Measurements from ENCODE around the gene PRRG3. TPM values are rescaled to one million over a fixed set of nuclear protein-coding genes. Genes with fewer than 3 reads are reported as not detected.

PRRG3 gene
- total RNA-seq, 1 donor from 2014 or later: 2.0 TPM

- H3K27ac Mint-ChIP-seq (ENCODE audit: unreplicated experiment): no peak overlapping the region
- peaks cover 5% of the 10 kb centered on the region for H3K4me1 Mint-ChIP-seq (ENCODE audit: low read depth, unreplicated experiment)
- no peak overlapping the region for H3K4me3 Mint-ChIP-seq (ENCODE audit: unreplicated experiment)
- H3K9me3 Mint-ChIP-seq (ENCODE audit: unreplicated experiment): no peaks in the 10 kb centered on the region
- DNase-seq: no peak
- TF ChIP-seq CTCF (IDR thresholded peaks at IDR 0.05; ENCODE audit: partially characterized antibody, unreplicated experiment): no peak
- H3K36me3 Mint-ChIP-seq (ENCODE audit: unreplicated experiment): no peaks in the 10 kb centered on the region
- no peaks in the 10 kb centered on the region for H3K27me3 Mint-ChIP-seq (ENCODE audit: unreplicated experiment)
These were observed 8.2 kb downstream of the PRRG3 start for GRCh38 chrX:151703487-151703886.

GRCh38 chrX:151704041-151704663 is 8.9 kb downstream of the PRRG3 start:
- Mint-ChIP-seq H3K9me3 (ENCODE audit: unreplicated experiment) (no peaks in the 10 kb centered on the region), H3K27me3 (ENCODE audit: unreplicated experiment) (no peaks in the 10 kb centered on the region)
- no peak for TF ChIP-seq CTCF (IDR thresholded peaks at IDR 0.05; ENCODE audit: partially characterized antibody, unreplicated experiment)

GRCh38 chrX:151708821-151709220 is 13.6 kb downstream of the PRRG3 start:
- Mint-ChIP-seq H3K27me3 (ENCODE audit: unreplicated experiment) (no peaks in the 10 kb centered on the region), H3K4me3 (ENCODE audit: unreplicated experiment) (no peak overlapping the region), H3K36me3 (ENCODE audit: unreplicated experiment) (no peaks in the 10 kb centered on the region), H3K4me1 (ENCODE audit: low read depth, unreplicated experiment) (peaks cover 7% of the 10 kb centered on the region), H3K9me3 (ENCODE audit: unreplicated experiment) (no peaks in the 10 kb centered on the region), H3K27ac (ENCODE audit: unreplicated experiment) (no peak overlapping the region)
- DNase-seq: no peak
- TF ChIP-seq CTCF (IDR thresholded peaks at IDR 0.05; ENCODE audit: partially characterized antibody, unreplicated experiment): no peak

More at GRCh38 chrX:151704041-151704663, 8.9 kb downstream of the PRRG3 start:
- Mint-ChIP-seq H3K4me1 (ENCODE audit: low read depth, unreplicated experiment) (peaks cover 5% of the 10 kb centered on the region), H3K36me3 (ENCODE audit: unreplicated experiment) (no peaks in the 10 kb centered on the region), H3K27ac (ENCODE audit: unreplicated experiment) (no peak overlapping the region), H3K4me3 (ENCODE audit: unreplicated experiment) (no peak overlapping the region)
- DNase-seq: no peak

- Mint-ChIP-seq H3K36me3 (ENCODE audit: unreplicated experiment) (no peaks in the 10 kb centered on the region), H3K27me3 (ENCODE audit: unreplicated experiment) (no peaks in the 10 kb centered on the region), H3K9me3 (ENCODE audit: unreplicated experiment) (no peaks in the 10 kb centered on the region), H3K27ac (ENCODE audit: unreplicated experiment) (no peak overlapping the region), H3K4me1 (ENCODE audit: low read depth, unreplicated experiment) (peaks cover 2% of the 10 kb centered on the region), H3K4me3 (ENCODE audit: unreplicated experiment) (no peak overlapping the region)
- no peak for DNase-seq
- TF ChIP-seq CTCF (IDR thresholded peaks at IDR 0.05; ENCODE audit: partially characterized antibody, unreplicated experiment): no peak
These were observed 15.2 kb downstream of the PRRG3 start for GRCh38 chrX:151710457-151710856.

GRCh38 chrX:151711154-151711553 is 15.9 kb downstream of the PRRG3 start:
- no peak for DNase-seq
- TF ChIP-seq CTCF (IDR thresholded peaks at IDR 0.05; ENCODE audit: partially characterized antibody, unreplicated experiment): no peak
- H3K4me3 Mint-ChIP-seq (ENCODE audit: unreplicated experiment): no peak overlapping the region
- H3K36me3 Mint-ChIP-seq (ENCODE audit: unreplicated experiment): no peaks in the 10 kb centered on the region
- no peak overlapping the region for H3K27ac Mint-ChIP-seq (ENCODE audit: unreplicated experiment)
- H3K27me3 Mint-ChIP-seq (ENCODE audit: unreplicated experiment): no peaks in the 10 kb centered on the region
- H3K9me3 Mint-ChIP-seq (ENCODE audit: unreplicated experiment): no peaks in the 10 kb centered on the region
- H3K4me1 Mint-ChIP-seq (ENCODE audit: low read depth, unreplicated experiment): peaks cover 2% of the 10 kb centered on the region
